KOPT-K1 (cell line): ENCODE measurements around the gene IQCK.

ENCODE experiments used
- H3K27ac ChIP-seq: fragments of 200-600 bp; sonication (generic); 2 replicates; pipeline ENCODE4 v1.5.1; 2016; ENCODE audit warnings: antibody characterized with exemption, mild to moderate bottlenecking, low read depth, low read length; ENCODE audit not compliant: poor library complexity, severe bottlenecking
- H3K36me3 ChIP-seq: fragments of 200-600 bp; sonication (generic); 2 replicates; pipeline ENCODE4 v1.5.1; 2017; ENCODE audit warnings: antibody characterized with exemption, mild to moderate bottlenecking, low read length, moderate library complexity; ENCODE audit not compliant: insufficient read depth
- H3K9me3 ChIP-seq: fragments of 200-600 bp; sonication (generic); 2 replicates; pipeline ENCODE4 v1.5.1; 2017; ENCODE audit warnings: antibody characterized with exemption, low read length, mild to moderate bottlenecking; ENCODE audit not compliant: insufficient read depth, poor library complexity, severe bottlenecking

The IQCK gene

DNA sequence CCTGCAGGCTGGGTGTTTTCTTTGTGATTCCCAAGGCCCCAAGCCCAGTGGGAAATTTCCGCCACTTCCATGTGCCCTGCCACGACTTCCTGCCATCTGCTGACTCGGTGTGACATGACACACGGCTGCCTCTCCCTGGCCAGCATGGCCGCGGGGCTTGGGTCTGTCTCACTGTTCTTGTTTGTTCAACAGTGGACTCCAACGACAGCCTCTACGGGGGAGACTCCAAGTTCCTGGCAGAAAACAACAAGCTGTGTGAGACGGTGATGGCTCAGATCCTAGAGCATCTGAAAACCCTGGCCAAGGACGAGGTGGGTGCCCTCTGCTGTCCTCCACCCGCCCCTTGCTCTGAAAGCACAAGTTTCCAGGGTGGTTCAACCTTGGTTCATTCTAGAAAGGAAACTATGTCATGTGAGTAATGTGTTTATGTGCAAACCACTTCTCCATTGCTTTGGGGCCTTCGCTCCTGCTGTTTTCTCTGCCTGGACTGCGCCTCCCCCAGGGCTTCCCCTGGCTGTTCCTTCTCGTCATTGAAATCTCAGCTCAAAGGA lies 26.8 kb upstream of the IQCK start:
- H3K36me3 ChIP-seq = peaks cover 73% of the 10 kb centered on the region
- no peak overlapping the region for H3K27ac ChIP-seq
- H3K9me3 ChIP-seq = no peaks in the 10 kb centered on the region

DNA sequence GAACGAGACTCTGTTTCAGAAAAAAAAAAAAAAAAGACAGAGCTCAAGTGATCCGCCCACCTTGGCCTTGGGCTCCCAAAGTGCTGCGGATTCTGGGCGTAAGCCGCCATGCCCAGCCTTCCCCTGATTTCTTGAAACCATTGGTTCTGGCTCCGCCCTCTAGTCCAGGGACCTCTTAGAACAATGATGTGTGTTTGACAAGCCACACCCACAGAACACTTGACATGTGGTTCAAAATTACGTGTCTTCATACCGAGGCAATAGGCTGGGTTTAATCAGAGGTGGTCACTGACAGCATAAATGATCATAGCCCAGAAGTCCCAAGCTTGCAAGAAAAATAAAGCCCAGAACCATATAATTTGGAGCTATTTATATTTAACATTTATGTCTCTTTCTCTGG lies 23.1 kb upstream of the IQCK start:
- Histone ChIP-seq H3K36me3 (peaks cover 75% of the 10 kb centered on the region), H3K27ac (no peak overlapping the region), H3K9me3 (no peaks in the 10 kb centered on the region)

DNA sequence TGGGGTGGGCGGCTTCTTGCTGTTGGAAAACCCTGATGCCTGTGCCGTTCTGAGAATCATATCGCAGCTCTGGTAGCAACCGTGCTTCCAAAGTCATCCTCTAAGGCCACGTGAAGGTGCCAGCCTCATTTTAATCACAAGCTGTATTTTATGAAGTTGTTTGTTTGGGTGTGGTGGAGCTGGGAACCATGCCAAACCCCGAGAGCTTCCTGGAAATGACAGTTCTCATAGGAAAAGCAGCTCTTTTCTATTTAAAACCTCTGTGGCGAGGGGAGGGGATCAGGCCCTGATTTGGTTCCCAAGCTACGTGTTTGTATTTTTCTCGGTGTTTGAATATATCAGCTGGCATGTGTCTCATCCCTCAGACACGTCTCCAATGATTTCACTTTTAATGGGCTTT lies 21.7 kb upstream of the IQCK start:
- Histone ChIP-seq H3K27ac (no peak overlapping the region), H3K9me3 (no peaks in the 10 kb centered on the region), H3K36me3 (peaks cover 81% of the 10 kb centered on the region)

DNA sequence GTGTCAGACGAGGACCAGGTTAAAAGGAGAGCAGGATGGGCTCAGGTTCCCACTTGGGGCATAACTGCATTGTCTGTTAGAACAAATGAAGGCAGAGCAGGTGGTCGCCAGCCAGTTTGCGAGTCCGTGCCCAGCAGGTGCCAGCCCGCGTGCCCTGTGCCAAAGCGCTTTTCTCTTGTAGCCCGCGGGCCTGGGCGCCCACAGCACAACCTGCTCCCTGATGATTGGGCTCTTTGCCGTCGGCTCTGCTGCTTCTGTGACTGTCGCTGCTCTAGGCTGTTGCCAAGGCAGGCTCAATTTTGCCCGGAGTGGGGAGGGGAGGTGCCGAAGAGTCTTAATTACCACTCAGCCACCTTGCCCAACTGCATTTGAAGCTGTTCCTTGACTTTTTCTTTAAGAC lies 21.1 kb upstream of the IQCK start:
- Histone ChIP-seq H3K36me3 (peaks cover 80% of the 10 kb centered on the region), H3K27ac (no peak overlapping the region), H3K9me3 (no peaks in the 10 kb centered on the region)

DNA sequence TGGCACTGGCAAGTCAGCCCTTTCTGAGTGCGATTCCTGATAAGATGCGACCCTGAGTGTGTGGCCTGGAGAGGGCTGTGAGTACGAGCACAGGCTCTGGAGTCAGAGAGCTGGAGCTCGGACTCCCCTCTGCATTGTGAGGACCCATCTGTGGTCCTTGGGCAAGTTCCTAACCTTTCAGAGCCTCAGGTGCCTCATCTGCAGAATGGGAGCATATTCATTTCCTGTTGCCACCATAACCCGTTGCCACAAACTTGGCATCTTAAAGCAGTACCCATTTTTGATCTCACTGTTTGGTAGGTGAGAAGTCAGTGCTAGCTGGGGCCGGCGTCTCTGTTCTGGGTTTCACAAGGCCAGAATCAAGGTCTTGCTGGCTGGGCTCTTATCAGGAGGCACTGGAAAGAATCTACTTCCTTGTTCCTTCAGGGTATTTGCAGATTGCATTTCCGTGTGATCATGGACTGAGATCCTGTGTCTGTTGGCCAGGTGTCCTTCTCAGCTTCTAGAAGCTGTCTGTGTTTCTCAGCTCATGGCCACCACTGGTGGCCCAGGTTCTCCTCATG lies 20.2 kb upstream of the IQCK start:
- H3K36me3 ChIP-seq = peaks cover 80% of the 10 kb centered on the region
- no peak overlapping the region for H3K27ac ChIP-seq
- no peaks in the 10 kb centered on the region for H3K9me3 ChIP-seq

DNA sequence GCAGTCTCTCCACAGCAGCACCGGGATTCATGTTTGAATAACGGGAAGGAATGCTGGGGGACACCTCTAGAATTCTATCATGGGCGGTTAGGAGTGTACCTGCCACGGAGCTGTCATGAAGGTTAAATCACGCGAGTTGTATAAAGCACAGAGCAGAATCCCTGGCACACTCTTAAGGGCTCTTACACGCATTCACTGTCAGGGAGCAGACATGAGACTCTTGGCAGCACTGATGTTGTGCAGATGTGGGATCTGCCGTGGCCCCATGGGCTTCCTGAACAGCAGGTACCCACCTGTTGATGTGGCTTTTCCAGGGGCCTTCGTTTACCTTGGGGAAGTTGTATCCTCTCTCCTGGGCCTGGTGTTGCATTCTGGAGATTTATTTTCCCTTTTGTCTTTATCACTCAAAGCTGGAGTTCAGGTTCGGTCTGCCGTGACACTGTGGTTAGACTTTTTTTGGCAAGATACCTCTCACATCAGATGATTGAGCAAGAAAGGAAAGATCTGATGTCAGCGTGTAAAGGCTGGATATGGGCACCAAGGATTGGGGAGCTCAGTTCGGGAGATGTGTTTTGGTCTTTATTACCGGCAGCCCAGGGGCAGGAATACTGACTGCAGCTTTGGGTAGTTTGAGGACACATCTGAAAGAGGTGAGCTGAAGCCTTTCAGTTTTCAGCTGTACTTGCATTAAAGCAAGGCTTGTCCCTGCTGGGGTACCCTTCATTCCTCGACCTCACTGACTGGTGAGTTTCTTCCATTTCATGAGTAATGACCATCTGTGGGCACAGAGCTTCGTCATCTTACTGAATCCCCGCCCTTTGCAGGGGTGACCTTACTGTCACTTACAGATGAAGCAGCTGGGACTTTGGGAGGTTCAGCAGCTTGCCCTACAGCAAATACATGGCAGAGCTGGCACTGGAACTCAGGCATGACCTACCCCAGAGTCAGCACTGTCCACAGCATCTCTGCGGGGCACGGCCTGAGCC lies 19.3 kb upstream of the IQCK start:
- Histone ChIP-seq H3K36me3 (peaks cover 82% of the 10 kb centered on the region), H3K9me3 (no peaks in the 10 kb centered on the region), H3K27ac (no peak overlapping the region)

DNA sequence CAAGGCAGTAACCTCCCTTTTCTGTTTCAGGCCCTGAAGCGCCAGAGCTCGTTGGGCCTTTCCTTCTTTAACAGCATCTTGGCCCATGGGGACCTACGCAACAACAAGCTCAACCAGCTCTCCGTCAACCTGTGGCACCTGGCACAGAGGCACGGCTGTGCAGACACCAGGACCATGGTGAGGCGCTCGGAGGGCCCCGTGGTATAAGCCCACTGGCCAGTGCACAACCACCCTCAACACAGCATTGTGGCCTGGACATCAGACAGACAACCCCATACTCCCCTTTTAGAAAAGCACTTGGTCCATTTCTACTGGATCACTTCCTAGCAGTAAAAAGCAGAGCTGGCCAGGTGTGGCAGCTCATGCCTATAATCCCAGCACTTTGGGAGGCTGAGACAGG lies 18.6 kb upstream of the IQCK start:
- Histone ChIP-seq H3K9me3 (no peaks in the 10 kb centered on the region), H3K27ac (no peak overlapping the region), H3K36me3 (peaks cover 82% of the 10 kb centered on the region)

DNA sequence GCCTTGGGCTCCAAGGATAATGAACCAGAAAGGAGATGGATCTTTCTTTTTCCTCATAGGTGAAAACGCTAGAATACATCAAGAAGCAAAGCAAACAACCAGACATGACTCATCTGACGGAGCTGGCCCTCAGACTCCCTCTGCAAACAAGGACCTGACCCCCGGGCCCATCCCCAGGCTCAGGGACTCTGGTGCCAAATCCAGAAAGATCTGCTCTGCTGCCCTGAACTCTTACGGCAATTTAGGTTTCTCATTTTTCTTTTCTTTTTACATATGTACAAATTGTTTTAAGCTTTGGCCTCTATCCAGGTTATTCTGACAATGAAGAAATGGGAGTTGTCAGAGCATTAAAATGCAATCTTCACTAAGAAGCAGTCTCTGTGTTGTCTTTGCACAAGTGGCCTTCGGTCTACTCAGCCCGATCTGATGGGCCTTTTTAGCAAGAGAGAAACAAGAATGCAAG lies 17.7 kb upstream of the IQCK start:
- Histone ChIP-seq H3K9me3 (no peaks in the 10 kb centered on the region), H3K36me3 (peaks cover 83% of the 10 kb centered on the region), H3K27ac (no peak overlapping the region)

DNA sequence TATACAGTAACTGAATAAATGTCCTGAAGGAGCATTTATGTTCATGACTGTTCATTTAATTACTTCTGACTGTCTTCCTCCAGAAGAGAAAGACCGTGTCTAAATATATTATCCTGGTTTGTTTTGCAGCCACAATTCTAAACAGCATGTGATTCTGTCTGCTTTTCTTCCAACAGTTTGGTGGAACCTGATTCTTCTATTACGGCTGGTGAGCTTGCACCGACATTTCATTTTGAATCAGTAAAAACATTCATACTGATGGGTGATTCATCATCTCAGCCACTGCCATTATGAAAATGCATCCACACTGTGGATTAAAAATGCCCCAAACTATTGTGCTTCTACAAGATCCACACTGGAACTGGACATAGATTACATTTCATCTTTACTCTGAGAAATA lies 17.0 kb upstream of the IQCK start:
- Histone ChIP-seq H3K9me3 (no peaks in the 10 kb centered on the region), H3K36me3 (peaks cover 90% of the 10 kb centered on the region), H3K27ac (no peak overlapping the region)

DNA sequence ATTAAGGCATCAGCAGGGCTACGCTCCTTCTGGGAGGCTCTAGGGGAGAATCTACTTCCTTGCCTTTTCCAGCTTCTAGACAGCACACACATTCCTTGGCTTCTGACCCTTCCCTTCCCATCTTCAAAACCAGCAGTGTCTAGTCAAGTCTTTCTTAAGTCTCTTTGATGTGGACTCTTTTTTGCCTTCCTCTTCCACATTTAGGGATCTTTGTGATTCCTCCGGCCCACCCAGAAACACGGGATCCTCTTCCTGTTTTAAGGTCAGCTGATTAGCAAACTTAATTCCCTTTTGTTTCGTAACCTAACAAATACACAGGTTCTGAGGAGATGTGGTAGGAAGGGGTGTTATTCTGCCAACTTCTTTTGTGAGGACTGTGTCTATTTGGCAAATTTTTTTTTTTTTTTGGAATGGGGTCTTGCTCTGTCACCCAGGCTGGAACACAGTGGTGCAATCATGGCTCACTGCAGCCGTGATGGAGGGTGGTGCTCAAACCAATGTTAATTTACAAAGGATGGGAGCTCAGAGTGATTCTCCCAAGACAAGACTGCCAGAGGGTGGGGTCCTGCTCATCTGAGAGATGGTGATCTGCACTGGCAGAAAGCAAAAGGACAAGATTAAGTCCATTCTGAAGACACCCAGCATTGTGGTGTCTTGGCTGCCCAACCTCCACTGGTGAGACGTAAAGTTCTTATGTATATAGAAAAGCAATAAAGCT lies 14.7 kb upstream of the IQCK start:
- no peak overlapping the region for H3K27ac ChIP-seq
- H3K36me3 ChIP-seq = peaks cover 97% of the 10 kb centered on the region
- no peaks in the 10 kb centered on the region for H3K9me3 ChIP-seq

DNA sequence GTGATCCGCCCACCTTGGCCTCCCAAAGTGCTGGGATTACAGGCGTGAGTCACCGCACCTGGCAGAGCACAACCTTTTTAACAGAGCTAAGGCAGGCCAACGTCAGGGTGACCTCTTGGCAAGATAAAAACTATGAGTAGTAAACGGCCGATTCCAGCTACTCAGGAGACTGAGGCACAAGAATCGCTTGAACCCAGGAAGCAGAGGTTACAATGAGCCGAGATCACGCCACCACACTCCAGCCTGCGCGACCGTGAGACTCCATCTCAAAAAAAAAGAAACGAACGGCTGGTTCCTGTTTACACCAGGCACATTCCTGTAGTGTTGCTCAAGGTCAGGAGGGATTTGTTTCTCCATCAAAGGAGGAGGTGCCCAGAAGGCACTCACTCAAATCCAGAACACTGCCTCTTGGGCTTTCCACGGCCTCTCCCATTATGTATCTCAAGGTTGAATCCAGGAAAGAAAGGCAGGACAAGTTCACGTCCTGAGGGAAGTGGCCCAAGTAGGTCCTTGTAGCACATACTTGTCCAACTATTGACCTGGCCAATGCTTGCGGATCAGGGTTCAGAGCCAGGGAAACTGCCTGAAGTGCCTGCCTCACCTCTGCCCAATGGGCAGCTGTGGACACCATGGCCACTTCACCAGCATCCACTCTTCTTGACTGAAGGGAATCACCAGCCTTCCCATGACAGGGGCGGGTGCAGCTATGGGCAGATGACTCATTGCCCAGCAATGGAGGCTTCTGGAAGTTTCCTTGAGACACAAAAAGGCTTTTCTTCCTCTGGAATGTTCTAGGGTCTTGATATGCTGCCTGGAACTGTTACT lies 13.5 kb upstream of the IQCK start:
- Histone ChIP-seq H3K36me3 (peaks cover 97% of the 10 kb centered on the region), H3K27ac (no peak overlapping the region), H3K9me3 (no peaks in the 10 kb centered on the region)

DNA sequence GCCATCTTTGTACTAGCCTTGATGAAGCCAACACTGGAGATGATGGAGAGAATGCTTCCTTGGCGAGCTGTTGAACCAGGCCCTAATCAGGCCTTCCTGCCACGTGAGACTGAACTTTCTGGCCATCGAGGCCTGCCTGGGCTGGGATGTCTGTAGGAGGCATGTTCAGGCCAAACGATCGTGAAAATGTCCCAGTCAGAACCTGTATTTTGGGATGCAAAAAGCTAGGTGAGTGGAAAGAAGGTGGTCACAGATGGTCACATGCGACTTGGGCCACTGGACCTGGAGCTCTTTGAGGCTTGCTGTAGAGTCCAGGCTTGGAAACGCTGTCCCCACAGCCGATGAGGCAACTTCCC lies 12.9 kb upstream of the IQCK start:
- no peak overlapping the region for H3K27ac ChIP-seq
- H3K36me3 ChIP-seq = peaks cover 97% of the 10 kb centered on the region
- H3K9me3 ChIP-seq = no peaks in the 10 kb centered on the region

DNA sequence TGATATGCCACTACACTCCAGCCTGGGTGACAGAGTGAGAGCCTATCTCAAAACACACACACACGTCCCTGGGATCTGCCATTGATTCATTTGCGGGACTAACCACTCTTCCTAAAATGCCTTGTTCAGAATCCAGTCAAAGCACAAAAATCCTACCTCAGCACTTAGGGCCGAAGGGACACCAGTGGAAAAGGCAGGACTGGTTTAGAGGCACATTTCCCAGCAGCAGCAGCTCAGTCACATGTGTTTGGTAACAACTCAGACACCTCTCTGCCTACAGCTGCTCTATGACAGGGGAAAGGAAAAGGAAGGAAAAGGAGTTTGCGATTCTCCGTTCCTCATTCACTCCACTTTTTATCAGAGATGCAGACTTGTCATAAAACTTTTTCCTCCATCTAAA lies 12.2 kb upstream of the IQCK start:
- peaks cover 97% of the 10 kb centered on the region for H3K36me3 ChIP-seq
- H3K27ac ChIP-seq = no peak overlapping the region
- H3K9me3 ChIP-seq = no peaks in the 10 kb centered on the region

DNA sequence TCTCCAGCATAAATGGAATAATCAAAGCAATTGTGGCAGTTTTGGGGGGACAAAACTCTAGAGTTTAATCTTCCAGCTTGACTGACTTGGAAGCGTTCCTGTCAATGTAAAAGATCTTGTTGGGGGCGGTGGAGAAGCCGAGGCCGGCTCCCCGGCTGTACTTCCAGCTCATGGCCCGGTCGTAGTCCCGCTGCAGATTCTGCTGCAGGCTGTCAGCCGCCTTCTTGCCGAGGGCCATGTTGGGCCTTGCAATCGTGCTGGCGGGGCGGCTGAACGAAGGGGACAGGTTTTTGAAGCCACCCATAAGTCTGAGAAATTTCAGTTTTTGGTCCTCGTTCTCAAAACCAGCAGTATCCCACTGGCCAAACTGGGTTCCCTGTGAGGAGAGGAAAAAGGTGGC lies 11.2 kb upstream of the IQCK start:
- H3K36me3 ChIP-seq = peaks cover 98% of the 10 kb centered on the region
- no peaks in the 10 kb centered on the region for H3K9me3 ChIP-seq
- H3K27ac ChIP-seq = no peak overlapping the region
